Spleen (tissue), 7 donors: ENCODE results near the gene CPLX1.

Source experiments
- CTCF ChIP-seq, 11 experiments: fragments of 200-600 bp in 7 of 11; fragments of 450-650 bp in 4 of 11; sonication (generic) in 4 of 11; IDR thresholded peaks in 8 of 11; conservative IDR thresholded peaks in 3 of 11; 1 replicate in 7 of 11; 2 replicates in 4 of 11; pipeline versions ENCODE4 v1.4.0 to v1.8.0; 2016 to 2021; ENCODE audit warnings: antibody characterized with exemption in 11 of 11, inconsistent platforms in 4 of 11, mild to moderate bottlenecking in 1 of 11
- POLR2A ChIP-seq, 3 donors: fragments of 450-650 bp; IDR thresholded peaks; one replicate each; pipeline ENCODE4 v1.5.1; 2017; ENCODE audit warnings: antibody characterized with exemption in 3 of 3, mild to moderate bottlenecking in 1 of 3
- POLR2AphosphoS5 ChIP-seq, 3 donors: sonication (generic); formaldehyde crosslinking; IDR thresholded peaks; one replicate each; pipeline ENCODE4 v1.5.1; 2017; ENCODE audit warnings: antibody characterized with exemption in 3 of 3
- donor health status: DM: no; HTN: no; CAD: no; lungs with moderate emphysema.
- donor health status: DM: no; HTN: no; CAD: no.
- donor health status: DM: no; HTN: no; CAD: no.

GRCh38 chr4:769511-769910 lies 56.4 kb downstream of the CPLX1 start:
- no peak for TF ChIP-seq CTCF (IDR thresholded peaks at IDR 0.05 in 8 of 11, conservative IDR thresholded peaks at IDR 0.05 in 3 of 11)
- TF ChIP-seq POLR2A (IDR thresholded peaks at IDR 0.05) = no peak
- no peak for TF ChIP-seq POLR2AphosphoS5 (IDR thresholded peaks at IDR 0.05)
